Trophoblast cell (in vitro differentiated cells and primary cell): Measurements from ENCODE around the gene ANKRD33B.
A peak's percentile ranks its signal among the peaks of the same experiment; 100 is the strongest.

Experiments
- DNase-seq, 2 donors: peaks; one replicate each; pipeline ENCODE4 v3.0.0-alpha.2; 2016
- H2AFZ ChIP-seq: 2 replicates; pipeline ENCODE4 v1.6.1; 2013; ENCODE audit warnings: low read length, moderate library complexity, mild to moderate bottlenecking; ENCODE audit not compliant: insufficient read depth, poor library complexity
- H2AK5ac ChIP-seq: 2 replicates; pipeline ENCODE4 v1.6.1; 2013; ENCODE audit warnings: mild to moderate bottlenecking, low read length
- H2BK120ac ChIP-seq: 2 replicates; pipeline ENCODE4 v1.6.1; 2013; ENCODE audit warnings: low read length, mild to moderate bottlenecking, moderate library complexity; ENCODE audit not compliant: insufficient read depth, poor library complexity
- H2BK12ac ChIP-seq: 2 replicates; pipeline ENCODE4 v1.6.1; 2013; ENCODE audit warnings: mild to moderate bottlenecking, low read length, moderate library complexity
- H2BK5ac ChIP-seq: 2 replicates; pipeline ENCODE4 v1.6.1; 2013; ENCODE audit warnings: low read length, low read depth, moderate library complexity, mild to moderate bottlenecking; ENCODE audit not compliant: poor library complexity
- H3K14ac ChIP-seq: 2 replicates; pipeline ENCODE4 v1.6.1; 2013; ENCODE audit warnings: mild to moderate bottlenecking, low read length
- H3K18ac ChIP-seq: 2 replicates; pipeline ENCODE4 v1.6.1; 2013; ENCODE audit warnings: mild to moderate bottlenecking, low read length
- H3K23ac ChIP-seq: 2 replicates; pipeline ENCODE4 v1.6.1; 2013; ENCODE audit warnings: low read length
- H3K27ac ChIP-seq: 2 replicates; pipeline ENCODE4 v1.5.1; 2013; ENCODE audit warnings: low read depth, mild to moderate bottlenecking, inconsistent platforms, low read length, moderate library complexity
- H3K27me3 ChIP-seq: 2 replicates; pipeline ENCODE4 v1.6.1; 2013; ENCODE audit warnings: inconsistent platforms, mild to moderate bottlenecking, low read length, moderate library complexity; ENCODE audit not compliant: insufficient read depth
- H3K36me3 ChIP-seq, 2 experiments: 1 replicate in 1 of 2; 2 replicates in 1 of 2; pipeline ENCODE4 v1.6.1; 2013; ENCODE audit warnings: low read length in 2 of 2, mild to moderate bottlenecking in 2 of 2, moderate library complexity in 1 of 2; ENCODE audit not compliant: insufficient read depth in 2 of 2, control insufficient read depth in 1 of 2
- H3K4ac ChIP-seq: 2 replicates; pipeline ENCODE4 v1.6.1; 2013; ENCODE audit warnings: low read depth, mild to moderate bottlenecking, low read length, moderate library complexity
- H3K4me1 ChIP-seq, 2 experiments: 1 replicate in 1 of 2; 2 replicates in 1 of 2; pipeline ENCODE4 v1.6.1; 2013; ENCODE audit warnings: low read length in 2 of 2, mild to moderate bottlenecking in 2 of 2, moderate library complexity in 1 of 2; ENCODE audit not compliant: insufficient read depth in 2 of 2, control insufficient read depth in 1 of 2
- H3K4me2 ChIP-seq: 2 replicates; pipeline ENCODE4 v1.6.1; 2013; ENCODE audit warnings: inconsistent platforms, mild to moderate bottlenecking, low read length, moderate library complexity
- H3K4me3 ChIP-seq: 2 replicates; pipeline ENCODE4 v1.5.1; 2013; ENCODE audit warnings: mild to moderate bottlenecking, low read depth, low read length, inconsistent platforms
- H3K79me1 ChIP-seq: one replicate; pipeline ENCODE4 v1.6.1; 2013; ENCODE audit warnings: low read length
- H3K79me2 ChIP-seq: 2 replicates; pipeline ENCODE4 v1.6.1; 2013; ENCODE audit warnings: low read length, mild to moderate bottlenecking; ENCODE audit not compliant: control insufficient read depth, insufficient read depth, poor library complexity
- H3K9ac ChIP-seq: 2 replicates; pipeline ENCODE4 v1.6.1; 2013; ENCODE audit warnings: mild to moderate bottlenecking, low read length
- H3K9me3 ChIP-seq: 2 replicates; pipeline ENCODE4 v1.6.1; 2013; ENCODE audit warnings: low read depth, mild to moderate bottlenecking, control low read depth, inconsistent platforms, low read length; ENCODE audit not compliant: insufficient read depth
- H4K12ac ChIP-seq: 2 replicates; pipeline ENCODE4 v1.6.1; 2013; ENCODE audit warnings: low read depth, mild to moderate bottlenecking, low read length, moderate library complexity
- H4K8ac ChIP-seq: 2 replicates; pipeline ENCODE4 v1.6.1; 2013; ENCODE audit warnings: low read depth, mild to moderate bottlenecking, low read length, moderate library complexity
- H4K91ac ChIP-seq: one replicate; pipeline ENCODE4 v1.6.1; 2013; ENCODE audit warnings: low read depth, mild to moderate bottlenecking, low read length, moderate library complexity
- WGBS: extraction: QIAGEN DNeasy Blood & Tissue Kit; methylation state at CpG from one replicate; pipeline ENCODE4 v1.1.7; 2013; ENCODE audit warnings: missing lambda C conversion rate; ENCODE audit not compliant: insufficient read length, insufficient coverage; ENCODE audit errors: extremely low coverage; 5-methylcytosine and 5-hydroxymethylcytosine counted together

The ANKRD33B gene

GRCh38 chr5:10691826-10692785, 128.2 kb downstream of the ANKRD33B start:
- H3K4me3 ChIP-seq, result no peak overlapping the region
- no peak overlapping the region for H3K23ac ChIP-seq
- peaks cover 1 to 3% of the 10 kb centered on the region in 2 experiments for H3K36me3 ChIP-seq
- H4K91ac ChIP-seq, result peak overlapping the region; percentile 93
- H3K4me1 ChIP-seq, result peaks cover 37 to 50% of the 10 kb centered on the region in 2 experiments
- peak overlapping the region; percentile 88 for H3K14ac ChIP-seq
- WGBS, result no CpG with 5 or more reads among the region's 16 CpGs
- peak overlapping the region; percentile 40 for H2AK5ac ChIP-seq
- peak overlapping the region; percentile 97 for H3K27ac ChIP-seq
- H3K9me3 ChIP-seq, result no peaks in the 10 kb centered on the region
- H2BK5ac ChIP-seq, result peak overlapping the region; percentile 97
- no peaks in the 10 kb centered on the region for H3K27me3 ChIP-seq
- peak overlapping the region; percentile 25 for H3K4me2 ChIP-seq
- peak overlapping the region; percentile 67 for H3K9ac ChIP-seq
- peak overlapping the region; percentile 66 for H2BK12ac ChIP-seq
- peaks cover 5% of the 10 kb centered on the region for H3K79me2 ChIP-seq
- peaks cover 43% of the 10 kb centered on the region for H3K79me1 ChIP-seq
- peak overlapping the region; percentile 49 for H3K4ac ChIP-seq
- no peak overlapping the region for H2AFZ ChIP-seq
- peak overlapping the region; percentile 75 for H3K18ac ChIP-seq
- H2BK120ac ChIP-seq, result peak overlapping the region; percentile 95
- peak; percentile 28 to 79 for DNase-seq
- H4K12ac ChIP-seq, result no peak overlapping the region
- peak overlapping the region; percentile 80 for H4K8ac ChIP-seq

DNA sequence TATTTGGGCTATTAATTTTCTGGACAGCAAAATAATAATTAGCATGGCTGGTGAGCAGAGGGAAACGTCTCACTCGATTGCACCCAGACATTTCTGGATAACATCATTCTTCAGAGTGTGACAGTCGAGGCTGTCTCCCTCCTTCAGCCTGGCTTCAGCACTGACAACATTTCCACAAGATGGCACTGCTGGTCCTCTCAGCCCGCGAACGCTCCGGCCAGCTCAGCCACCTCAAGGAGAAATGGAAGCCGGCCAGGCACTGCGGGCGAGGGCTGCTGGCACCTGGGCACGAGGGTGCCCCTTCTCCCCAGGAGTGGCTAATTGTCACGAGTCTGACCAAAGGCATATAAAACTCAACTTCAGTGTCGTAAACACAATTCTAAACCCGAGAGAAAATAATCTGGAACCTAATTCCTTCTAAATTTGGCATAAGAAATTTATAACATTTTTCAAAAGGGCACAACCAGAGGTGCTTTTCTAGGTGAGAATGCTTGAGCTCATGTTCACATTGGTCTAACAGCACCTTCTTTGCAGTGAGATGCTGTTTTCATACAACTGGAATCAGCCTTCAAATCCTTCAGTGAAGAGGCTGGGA, 131.3 kb downstream of the ANKRD33B start:
- Histone ChIP-seq H3K4me3 (no peak overlapping the region), H2BK120ac (peak overlapping the region; percentile 57), H3K14ac (no peak overlapping the region), H3K27me3 (no peaks in the 10 kb centered on the region), H2AK5ac (no peak overlapping the region), H3K9me3 (no peaks in the 10 kb centered on the region), H3K36me3 (peaks cover 1 to 3% of the 10 kb centered on the region in 2 experiments), H3K4me2 (no peak overlapping the region), H2BK12ac (peak overlapping the region; percentile 31), H2BK5ac (peak overlapping the region; percentile 12), H2AFZ (no peak overlapping the region), H3K79me1 (peaks cover 35% of the 10 kb centered on the region), H3K9ac (no peak overlapping the region), H3K27ac (peak overlapping the region; percentile 81), H3K4ac (peak overlapping the region; percentile 6), H3K4me1 (peaks cover 39 to 58% of the 10 kb centered on the region in 2 experiments), H3K79me2 (peaks cover 5% of the 10 kb centered on the region), H3K23ac (no peak overlapping the region), H4K12ac (no peak overlapping the region), H4K91ac (peak overlapping the region; percentile 40), H4K8ac (no peak overlapping the region), H3K18ac (peak overlapping the region; percentile 26)
- peak; percentile 57 to 75 for DNase-seq
- no CpG with 5 or more reads among the region's 14 CpGs for WGBS

GRCh38 chr5:10695759-10696543, 132.1 kb downstream of the ANKRD33B start:
- no peak for DNase-seq
- Histone ChIP-seq H3K79me2 (peaks cover 5% of the 10 kb centered on the region), H3K9me3 (no peaks in the 10 kb centered on the region), H3K4me1 (peaks cover 43 to 59% of the 10 kb centered on the region in 2 experiments), H2BK120ac (peak overlapping the region; percentile 57), H3K79me1 (peaks cover 41% of the 10 kb centered on the region), H2BK5ac (peak overlapping the region; percentile 12), H4K91ac (peak overlapping the region; percentile 40), H3K27ac (peak overlapping the region; percentile 81), H4K12ac (no peak overlapping the region), H3K36me3 (peaks cover 2 to 3% of the 10 kb centered on the region in 2 experiments), H3K4ac (peak overlapping the region; percentile 6), H2BK12ac (peak overlapping the region; percentile 13), H4K8ac (peak overlapping the region; percentile 17), H3K4me2 (no peak overlapping the region), H3K23ac (no peak overlapping the region), H3K27me3 (no peaks in the 10 kb centered on the region), H3K9ac (no peak overlapping the region), H2AK5ac (no peak overlapping the region), H3K4me3 (no peak overlapping the region), H2AFZ (no peak overlapping the region), H3K18ac (peak overlapping the region; percentile 26), H3K14ac (peak overlapping the region; percentile 6)
- WGBS, result no CpG with 5 or more reads among the region's 7 CpGs

DNA sequence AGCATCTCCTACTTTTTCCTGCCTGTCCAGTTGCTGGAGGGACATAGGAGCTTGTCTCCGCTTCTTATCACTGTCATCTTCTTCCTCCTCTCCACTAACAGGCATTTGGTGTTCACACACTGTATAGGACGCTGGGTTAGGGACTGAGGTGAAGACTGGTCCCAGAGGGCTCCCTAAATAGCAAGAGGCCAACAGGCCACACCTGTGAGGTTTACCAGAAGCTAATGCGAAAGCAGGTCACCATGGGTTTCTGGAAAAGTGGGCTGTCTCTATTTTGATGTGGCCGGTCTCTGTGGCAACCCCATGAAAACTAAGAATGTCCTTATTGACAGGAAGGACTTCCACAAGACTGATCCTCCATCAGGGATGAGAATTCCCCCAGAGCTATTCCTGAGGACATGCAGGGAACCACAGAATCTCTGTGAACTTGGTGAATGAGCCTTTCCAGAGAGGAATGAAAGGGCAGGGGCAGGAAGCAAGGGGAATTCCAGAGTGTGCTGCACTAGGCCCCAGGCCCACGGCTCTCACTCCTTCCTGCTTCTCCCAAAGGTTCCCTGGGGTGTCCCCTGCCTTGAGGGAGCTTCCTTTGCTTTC, 135.5 kb downstream of the ANKRD33B start:
- Histone ChIP-seq H3K79me1 (peaks cover 35% of the 10 kb centered on the region), H3K27me3 (no peaks in the 10 kb centered on the region), H2BK5ac (no peak overlapping the region), H4K8ac (no peak overlapping the region), H3K4ac (no peak overlapping the region), H3K4me1 (peaks cover 49 to 61% of the 10 kb centered on the region in 2 experiments), H3K36me3 (peaks cover 2 to 3% of the 10 kb centered on the region in 2 experiments), H2AK5ac (no peak overlapping the region), H3K27ac (peak overlapping the region; percentile 70), H3K14ac (no peak overlapping the region), H2BK120ac (peak overlapping the region; percentile 8), H3K23ac (no peak overlapping the region), H3K4me3 (no peak overlapping the region), H3K9me3 (no peaks in the 10 kb centered on the region), H3K18ac (no peak overlapping the region), H3K79me2 (peaks cover 2% of the 10 kb centered on the region), H3K4me2 (no peak overlapping the region), H4K91ac (no peak overlapping the region), H2AFZ (no peak overlapping the region), H3K9ac (no peak overlapping the region), H4K12ac (no peak overlapping the region), H2BK12ac (no peak overlapping the region)
- WGBS, result no CpG with 5 or more reads among the region's 5 CpGs
- peak in 1 of 2 donors; percentile 21 for DNase-seq
